ENCODE data around the gene DNAH5. TPM values are rescaled to one million over a fixed set of nuclear protein-coding genes. Genes with fewer than 3 reads are reported as not detected.

Gene DNAH5
- polyA plus RNA-seq, 1 donor (not counting 4 experiments of a cell fraction or from before 2014, with no cell fraction given) = 0.73 TPM

GRCh38 chr5:13943676-13944075, 812 bp downstream of the DNAH5 start:
- H3K4me1 ChIP-seq (ENCODE audit: control insufficient read depth, extremely low read depth, insufficient read depth, low read length) = peaks cover 23% of the 10 kb centered on the region
- no peaks in the 10 kb centered on the region for H3K9me3 ChIP-seq (ENCODE audit: control insufficient read depth, low read depth, low read length)
- no peak overlapping the region for H3K4me3 ChIP-seq (ENCODE audit: control insufficient read depth in 2 of 3, extremely low read depth in 1 of 3, insufficient read depth in 2 of 3, low read depth in 1 of 3, low read length in 3 of 3)
- FAIRE-seq (no peak), DNase-seq (ENCODE audit: low read depth, low spot score) (no peak)
- no peaks in the 10 kb centered on the region for H3K36me3 ChIP-seq (ENCODE audit: control insufficient read depth in 2 of 2, extremely low read depth in 1 of 2, insufficient read depth in 2 of 2, low read length in 2 of 2)
- no peaks in the 10 kb centered on the region for H3K9me1 ChIP-seq (ENCODE audit: control insufficient read depth, extremely low read depth, insufficient read depth, low read length)
- no peaks in the 10 kb centered on the region for H3K79me2 ChIP-seq (ENCODE audit: control insufficient read depth, insufficient read depth, low read length)
- no peaks in the 10 kb centered on the region for H3K27me3 ChIP-seq (ENCODE audit: control insufficient read depth, extremely low read depth, insufficient read depth, low read length)
- dilution Hi-C loops (cut with MboI; ENCODE audit: extremely low pct_ligation_motif_present, low sequenced_read_pairs) = no loop called here
- no peak overlapping the region for H2AFZ ChIP-seq (ENCODE audit: control insufficient read depth, low read length)
- no peak overlapping the region for H3K9ac ChIP-seq (ENCODE audit: control insufficient read depth, extremely low read depth, insufficient read depth, low read length)
- H4K20me1 ChIP-seq (ENCODE audit: control insufficient read depth, extremely low read depth, insufficient read depth, low read length) = no peaks in the 10 kb centered on the region
- no peak overlapping the region for H3K4me2 ChIP-seq (ENCODE audit: control insufficient read depth, extremely low read depth, insufficient read depth, low read depth, low read length)
- H3K27ac ChIP-seq (ENCODE audit: control insufficient read depth, insufficient read depth, low read length) = no peak overlapping the region
- TF ChIP-seq EZH2 (IDR thresholded peaks at IDR 0.05; ENCODE audit: low read length) (no peak), CTCF (optimal IDR thresholded peaks at IDR 0.05 in 1 of 3, IDR thresholded peaks at IDR 0.05 in 1 of 3, conservative IDR thresholded peaks at IDR 0.05 in 1 of 3; ENCODE audit: extremely low read depth in 1 of 3, insufficient read depth in 2 of 3, low read length in 3 of 3) (no peak)

- no peaks in the 10 kb centered on the region for H4K20me1 ChIP-seq (ENCODE audit: control insufficient read depth, extremely low read depth, insufficient read depth, low read length)
- no peaks in the 10 kb centered on the region for H3K36me3 ChIP-seq (ENCODE audit: control insufficient read depth in 2 of 2, extremely low read depth in 1 of 2, insufficient read depth in 2 of 2, low read length in 2 of 2)
- no peak overlapping the region for H2AFZ ChIP-seq (ENCODE audit: control insufficient read depth, low read length)
- H3K4me1 ChIP-seq (ENCODE audit: control insufficient read depth, extremely low read depth, insufficient read depth, low read length) = peaks cover 21% of the 10 kb centered on the region
- no peak overlapping the region for H3K4me3 ChIP-seq (ENCODE audit: control insufficient read depth in 2 of 3, extremely low read depth in 1 of 3, insufficient read depth in 2 of 3, low read depth in 1 of 3, low read length in 3 of 3)
- dilution Hi-C loops (cut with MboI; ENCODE audit: extremely low pct_ligation_motif_present, low sequenced_read_pairs) = no loop called here
- H3K9me1 ChIP-seq (ENCODE audit: control insufficient read depth, extremely low read depth, insufficient read depth, low read length) = no peaks in the 10 kb centered on the region
- no peaks in the 10 kb centered on the region for H3K79me2 ChIP-seq (ENCODE audit: control insufficient read depth, insufficient read depth, low read length)
- TF ChIP-seq EZH2 (IDR thresholded peaks at IDR 0.05; ENCODE audit: low read length) = no peak
- no peak for TF ChIP-seq CTCF (optimal IDR thresholded peaks at IDR 0.05 in 1 of 3, IDR thresholded peaks at IDR 0.05 in 1 of 3, conservative IDR thresholded peaks at IDR 0.05 in 1 of 3; ENCODE audit: extremely low read depth in 1 of 3, insufficient read depth in 2 of 3, low read length in 3 of 3)
- no peak for DNase-seq (ENCODE audit: low read depth, low spot score)
- no peak overlapping the region for H3K4me2 ChIP-seq (ENCODE audit: control insufficient read depth, extremely low read depth, insufficient read depth, low read depth, low read length)
- no peak overlapping the region for H3K9ac ChIP-seq (ENCODE audit: control insufficient read depth, extremely low read depth, insufficient read depth, low read length)
- no peak overlapping the region for H3K27ac ChIP-seq (ENCODE audit: control insufficient read depth, insufficient read depth, low read length)
- no peaks in the 10 kb centered on the region for H3K9me3 ChIP-seq (ENCODE audit: control insufficient read depth, low read depth, low read length)
- FAIRE-seq = no peak
- no peaks in the 10 kb centered on the region for H3K27me3 ChIP-seq (ENCODE audit: control insufficient read depth, extremely low read depth, insufficient read depth, low read length)
These were observed 3.0 kb downstream of the DNAH5 start for GRCh38 chr5:13941468-13941867.
